BLaER1 (cell line): ENCODE results near the gene OR52A1.
"Not testable (repeated sequence)": the region's sequence is repeated elsewhere in the genome, so short reads cannot be mapped to it uniquely, and the experiment has no call there.

Experiments
- H3K27ac ChIP-seq: shearing (Covaris generic); formaldehyde crosslinking; 2 replicates; pipeline ENCODE4 v1.8.1; 2022
- H3K27me3 ChIP-seq: shearing (Covaris generic); formaldehyde crosslinking; 2 replicates; pipeline ENCODE4 v1.8.1; 2022
- H3K36me3 ChIP-seq: shearing (Covaris generic); formaldehyde crosslinking; 2 replicates; pipeline ENCODE4 v1.8.1; 2022
- H3K4me1 ChIP-seq: shearing (Covaris generic); formaldehyde crosslinking; 2 replicates; pipeline ENCODE4 v1.8.1; 2022
- H3K4me2 ChIP-seq: shearing (Covaris generic); formaldehyde crosslinking; 2 replicates; pipeline ENCODE4 v1.8.1; 2022
- H3K4me3 ChIP-seq: shearing (Covaris generic); formaldehyde crosslinking; 2 replicates; pipeline ENCODE4 v1.8.1; 2022
- H3K9ac ChIP-seq: shearing (Covaris generic); formaldehyde crosslinking; 2 replicates; pipeline ENCODE4 v1.8.1; 2022
- H3K9me3 ChIP-seq: shearing (Covaris generic); formaldehyde crosslinking; 2 replicates; pipeline ENCODE4 v1.8.1; 2022
- H4K20me1 ChIP-seq: shearing (Covaris generic); formaldehyde crosslinking; 2 replicates; pipeline ENCODE4 v1.8.1; 2022
- Cebpa-rat ChIP-seq: shearing (Covaris generic); IDR thresholded peaks from 2 replicates; pipeline ENCODE4 v1.8.1; 2022

Gene OR52A1

GRCh38 chr11:5174934-5175333 is 20.4 kb upstream of the OR52A1 start:
- no peak overlapping the region for H3K4me2 ChIP-seq
- TF ChIP-seq Cebpa-rat, result no peak
- H3K27me3 ChIP-seq, result no peaks in the 10 kb centered on the region
- H3K9me3 ChIP-seq, result no peaks in the 10 kb centered on the region
- no peaks in the 10 kb centered on the region for H3K4me1 ChIP-seq
- no peak overlapping the region for H3K27ac ChIP-seq
- no peaks in the 10 kb centered on the region for H4K20me1 ChIP-seq
- H3K4me3 ChIP-seq, result no peak overlapping the region
- no peaks in the 10 kb centered on the region for H3K36me3 ChIP-seq
- H3K9ac ChIP-seq, result no peak overlapping the region

- no peaks in the 10 kb centered on the region for H3K9me3 ChIP-seq
Observed at GRCh38 chr11:5171856-5172255, 17.3 kb upstream of the OR52A1 start.

GRCh38 chr11:5165898-5166297 is 11.3 kb upstream of the OR52A1 start:
- H3K27ac ChIP-seq, H3K4me2 ChIP-seq, H3K27me3 ChIP-seq, H3K9ac ChIP-seq, H3K4me1 ChIP-seq, H4K20me1 ChIP-seq, H3K36me3 ChIP-seq, H3K4me3 ChIP-seq, H3K9me3 ChIP-seq: not testable (repeated sequence)

More at GRCh38 chr11:5171856-5172255, 17.3 kb upstream of the OR52A1 start:
- H4K20me1 ChIP-seq, result no peaks in the 10 kb centered on the region
- no peaks in the 10 kb centered on the region for H3K27me3 ChIP-seq
- no peak overlapping the region for H3K27ac ChIP-seq
- no peak overlapping the region for H3K4me2 ChIP-seq
- H3K4me3 ChIP-seq, result no peak overlapping the region
- no peaks in the 10 kb centered on the region for H3K36me3 ChIP-seq
- H3K4me1 ChIP-seq, result no peaks in the 10 kb centered on the region; the same call in 1 of the 2 replicates
- H3K9ac ChIP-seq, result no peak overlapping the region
- no peak for TF ChIP-seq Cebpa-rat

GRCh38 chr11:5164807-5165206 is 10.2 kb upstream of the OR52A1 start:
- not testable (repeated sequence) for H3K9ac ChIP-seq, H4K20me1 ChIP-seq, H3K4me2 ChIP-seq, H3K27me3 ChIP-seq, H3K9me3 ChIP-seq, H3K36me3 ChIP-seq, H3K4me1 ChIP-seq, H3K27ac ChIP-seq, H3K4me3 ChIP-seq

GRCh38 chr11:5161045-5161444 is 6.5 kb upstream of the OR52A1 start:
- not testable (repeated sequence) for H3K36me3 ChIP-seq, H3K4me3 ChIP-seq, H3K4me2 ChIP-seq

GRCh38 chr11:5160217-5160616 is 5.7 kb upstream of the OR52A1 start:
- H3K27ac ChIP-seq, H3K4me2 ChIP-seq, H3K9me3 ChIP-seq, H3K9ac ChIP-seq, H4K20me1 ChIP-seq, H3K27me3 ChIP-seq, H3K36me3 ChIP-seq, H3K4me3 ChIP-seq, H3K4me1 ChIP-seq: not testable (repeated sequence)

More at GRCh38 chr11:5161045-5161444, 6.5 kb upstream of the OR52A1 start:
- not testable (repeated sequence) for H3K4me1 ChIP-seq, H4K20me1 ChIP-seq, H3K9me3 ChIP-seq, H3K27ac ChIP-seq, H3K27me3 ChIP-seq, H3K9ac ChIP-seq

- Histone ChIP-seq H3K27ac (no peak overlapping the region), H3K36me3 (no peaks in the 10 kb centered on the region), H3K4me1 (no peaks in the 10 kb centered on the region), H3K27me3 (no peaks in the 10 kb centered on the region), H3K4me2 (no peak overlapping the region), H3K4me3 (no peak overlapping the region), H3K9me3 (no peaks in the 10 kb centered on the region), H4K20me1 (no peaks in the 10 kb centered on the region), H3K9ac (no peak overlapping the region)
- no peak for TF ChIP-seq Cebpa-rat
Observed at GRCh38 chr11:5159806-5160205, 5.2 kb upstream of the OR52A1 start.

- Histone ChIP-seq H3K4me2 (no peak overlapping the region), H3K4me1 (no peaks in the 10 kb centered on the region), H4K20me1 (no peaks in the 10 kb centered on the region), H3K27ac (no peak overlapping the region), H3K4me3 (no peak overlapping the region), H3K27me3 (no peaks in the 10 kb centered on the region), H3K36me3 (no peaks in the 10 kb centered on the region), H3K9ac (no peak overlapping the region), H3K9me3 (no peaks in the 10 kb centered on the region)
- no peak for TF ChIP-seq Cebpa-rat
Observed at GRCh38 chr11:5153574-5154431, 754 bp downstream of the OR52A1 start.

GRCh38 chr11:5151713-5152153 is 2.8 kb downstream of the OR52A1 start:
- no peaks in the 10 kb centered on the region for H3K9me3 ChIP-seq
- no peaks in the 10 kb centered on the region for H3K27me3 ChIP-seq
- no peak overlapping the region for H3K9ac ChIP-seq
- no peaks in the 10 kb centered on the region for H3K4me1 ChIP-seq
- H3K4me3 ChIP-seq, result no peak overlapping the region
- no peaks in the 10 kb centered on the region for H3K36me3 ChIP-seq
- H3K4me2 ChIP-seq, result no peak overlapping the region
- TF ChIP-seq Cebpa-rat, result no peak
- no peak overlapping the region for H3K27ac ChIP-seq
- no peaks in the 10 kb centered on the region for H4K20me1 ChIP-seq

- H3K36me3 ChIP-seq, H3K4me3 ChIP-seq, H4K20me1 ChIP-seq, H3K9me3 ChIP-seq, H3K4me1 ChIP-seq, H3K4me2 ChIP-seq, H3K27ac ChIP-seq, H3K27me3 ChIP-seq, H3K9ac ChIP-seq: not testable (repeated sequence)
Observed at GRCh38 chr11:5144206-5144605, 10.4 kb downstream of the OR52A1 start.

- no peak within 1 kb of the TSS for H3K4me2 ChIP-seq
- TF ChIP-seq Cebpa-rat, result no peak
Observed at GRCh38 chr11:5137996-5138395, 16.6 kb downstream of the OR52A1 start, which contains the start of gene OR52A5. OR52A5 (minus strand) TSS chr11:5138356; CDS start chr11:5132642, 5,714 bp downstream.

More at GRCh38 chr11:5137996-5138395, 16.6 kb downstream of the OR52A1 start, which contains the start of gene OR52A5:
- H3K9ac ChIP-seq, result no peak within 1 kb of the TSS
- H3K27ac ChIP-seq, result no peak within 1 kb of the TSS
- H3K27me3 ChIP-seq, result no peaks in the 10 kb centered on the region
- H3K36me3 ChIP-seq, result no peaks in the 10 kb centered on the region
- no peak within 1 kb of the TSS for H3K4me3 ChIP-seq
- no peaks in the 10 kb centered on the region for H4K20me1 ChIP-seq
- no peaks in the 10 kb centered on the region for H3K4me1 ChIP-seq
- H3K9me3 ChIP-seq, result no peaks in the 10 kb centered on the region
